Esophagus muscularis mucosa (tissue), 4 donors: ENCODE results near the gene TRIM54. TPM values are rescaled to one million over a fixed set of nuclear protein-coding genes. Genes with fewer than 3 reads are reported as not detected.

Source experiments
- DNase-seq: peaks from one replicate; pipeline ENCODE4 v3.0.0-alpha.2; 2017; ENCODE audit errors: extremely low spot score
- H3K27ac ChIP-seq, 4 donors: fragments of 200-600 bp; sonication (generic); replicated peaks in 1 of 4; 1 replicate in 3 of 4; 2 replicates in 1 of 4; pipeline ENCODE4 v1.5.1; 2016 to 2019; ENCODE audit warnings: mild to moderate bottlenecking in 1 of 4
- H3K27me3 ChIP-seq, 4 donors: fragments of 200-600 bp; sonication (generic); one replicate each; pipeline versions ENCODE4 v1.5.1 to v1.6.0; 2016 to 2019
- H3K36me3 ChIP-seq, 4 donors: fragments of 200-600 bp; sonication (generic); one replicate each; pipeline ENCODE4 v1.5.1; 2016 to 2019
- H3K4me1 ChIP-seq, 4 donors: fragments of 200-600 bp; sonication (generic); one replicate each; pipeline ENCODE4 v1.5.1; 2016 to 2019
- H3K4me3 ChIP-seq, 4 donors: fragments of 200-600 bp; sonication (generic); 1 replicate in 2 of 4; 2 replicates in 2 of 4; pipeline ENCODE4 v1.5.1; 2016 to 2019; ENCODE audit warnings: mild to moderate bottlenecking in 4 of 4, moderate library complexity in 1 of 4
- H3K9me3 ChIP-seq, 4 donors: fragments of 200-600 bp; sonication (generic); 1 replicate in 3 of 4; 2 replicates in 1 of 4; pipeline ENCODE4 v1.5.1; 2016 to 2019
- EP300 ChIP-seq: sonication (generic); formaldehyde crosslinking; IDR thresholded peaks from one replicate; pipeline ENCODE4 v1.6.1; 2017; ENCODE audit warnings: antibody characterized with exemption
- POLR2A ChIP-seq: fragments of 450-650 bp; IDR thresholded peaks from one replicate; pipeline ENCODE4 v1.6.1; 2017; ENCODE audit warnings: antibody characterized with exemption, moderate library complexity, mild to moderate bottlenecking, low read depth
- POLR2AphosphoS5 ChIP-seq, 2 donors: sonication (generic); formaldehyde crosslinking; IDR thresholded peaks; one replicate each; pipeline ENCODE4 v1.6.1; 2017; ENCODE audit warnings: antibody characterized with exemption in 2 of 2
- WGBS: methylation state at CpG from one replicate; pipeline ENCODE4 v1.1.5; 2018; 5-methylcytosine and 5-hydroxymethylcytosine counted together
- intact Hi-C: fragments of 100-400 bp; cut with DNase I; formaldehyde crosslinking; loops from one replicate; pipeline ENCODE4 v1.15.1; 2023
- total RNA-seq, 4 donors: library from RNA; depleted of rRNA; stranded (reverse); fragments of >200 nt; gene quantifications; one replicate each; pipeline versions ENCODE4 v1.1.0 to v1.2.1, GENCODE V29; 2016
- TF ChIP-seq, protein P1 (sequence below), 3 experiments: fragments of 200-600 bp in 2 of 3; fragments of 450-650 bp in 1 of 3; sonication (generic) in 2 of 3; IDR thresholded peaks; one replicate each; pipeline ENCODE4 v1.5.1; 2017 to 2019; ENCODE audit warnings: antibody characterized with exemption in 3 of 3, mild to moderate bottlenecking in 2 of 3, moderate library complexity in 1 of 3

Gene TRIM54
- total RNA-seq, 4 donors from 2014 or later, result 0.32 TPM; not detected in 3

DNA sequence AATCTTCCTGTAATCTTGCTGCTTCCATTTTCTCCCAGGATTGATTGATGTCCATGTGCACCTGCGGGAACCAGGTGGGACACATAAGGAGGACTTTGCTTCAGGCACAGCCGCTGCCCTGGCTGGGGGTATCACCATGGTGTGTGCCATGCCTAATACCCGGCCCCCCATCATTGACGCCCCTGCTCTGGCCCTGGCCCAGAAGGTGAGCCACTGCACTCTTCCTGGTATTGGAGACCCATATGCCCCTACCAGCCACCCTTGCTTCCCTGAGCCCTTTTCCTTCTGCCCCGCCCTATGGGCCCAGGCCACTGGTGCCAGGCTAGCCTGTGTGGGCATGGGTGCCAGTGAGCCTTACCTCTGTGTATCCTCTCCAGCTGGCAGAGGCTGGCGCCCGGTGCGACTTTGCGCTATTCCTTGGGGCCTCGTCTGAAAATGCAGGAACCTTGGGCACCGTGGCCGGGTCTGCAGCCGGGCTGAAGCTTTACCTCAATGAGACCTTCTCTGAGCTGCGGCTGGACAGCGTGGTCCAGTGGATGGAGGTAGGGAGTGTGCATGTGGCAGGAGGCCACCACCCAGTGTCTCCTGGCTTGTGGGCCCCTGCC is 44.8 kb upstream of the TRIM54 start:
- no peaks in the 10 kb centered on the region for H3K9me3 ChIP-seq
- no peaks in the 10 kb centered on the region for H3K4me1 ChIP-seq
- DNase-seq, result no peak
- peaks cover 90 to 100% (median 100%) of the 10 kb centered on the region in 4 donors for H3K36me3 ChIP-seq
- TF ChIP-seq EP300 (no peak), POLR2A (no peak), POLR2AphosphoS5 (IDR thresholded peaks at IDR 0.05) (no peak)
- TF ChIP-seq, protein P1, sequence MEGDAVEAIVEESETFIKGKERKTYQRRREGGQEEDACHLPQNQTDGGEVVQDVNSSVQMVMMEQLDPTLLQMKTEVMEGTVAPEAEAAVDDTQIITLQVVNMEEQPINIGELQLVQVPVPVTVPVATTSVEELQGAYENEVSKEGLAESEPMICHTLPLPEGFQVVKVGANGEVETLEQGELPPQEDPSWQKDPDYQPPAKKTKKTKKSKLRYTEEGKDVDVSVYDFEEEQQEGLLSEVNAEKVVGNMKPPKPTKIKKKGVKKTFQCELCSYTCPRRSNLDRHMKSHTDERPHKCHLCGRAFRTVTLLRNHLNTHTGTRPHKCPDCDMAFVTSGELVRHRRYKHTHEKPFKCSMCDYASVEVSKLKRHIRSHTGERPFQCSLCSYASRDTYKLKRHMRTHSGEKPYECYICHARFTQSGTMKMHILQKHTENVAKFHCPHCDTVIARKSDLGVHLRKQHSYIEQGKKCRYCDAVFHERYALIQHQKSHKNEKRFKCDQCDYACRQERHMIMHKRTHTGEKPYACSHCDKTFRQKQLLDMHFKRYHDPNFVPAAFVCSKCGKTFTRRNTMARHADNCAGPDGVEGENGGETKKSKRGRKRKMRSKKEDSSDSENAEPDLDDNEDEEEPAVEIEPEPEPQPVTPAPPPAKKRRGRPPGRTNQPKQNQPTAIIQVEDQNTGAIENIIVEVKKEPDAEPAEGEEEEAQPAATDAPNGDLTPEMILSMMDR (IDR thresholded peaks at IDR 0.05), result no peak
- no peaks in the 10 kb centered on the region for H3K27me3 ChIP-seq
- WGBS, result 90% methylated on average over 11 of the region's 15 CpGs
- no peak overlapping the region for H3K4me3 ChIP-seq
- intact Hi-C loops, result no loop called here
- no peak overlapping the region for H3K27ac ChIP-seq

DNA sequence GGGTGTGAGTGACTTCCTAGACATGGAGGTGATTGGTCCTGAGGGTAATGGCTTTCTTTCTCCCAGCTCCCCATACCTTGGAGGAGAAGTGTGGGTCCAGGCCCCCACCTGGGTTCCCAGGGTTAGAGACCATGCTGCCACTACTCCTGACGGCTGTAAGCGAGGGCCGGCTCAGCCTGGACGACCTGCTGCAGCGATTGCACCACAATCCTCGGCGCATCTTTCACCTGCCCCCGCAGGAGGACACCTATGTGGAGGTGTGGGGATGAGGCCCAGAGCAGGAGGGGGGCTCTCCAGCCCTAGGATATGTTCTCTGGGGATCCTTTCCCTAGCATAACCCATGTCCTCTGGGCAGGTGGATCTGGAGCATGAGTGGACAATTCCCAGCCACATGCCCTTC is 43.3 kb upstream of the TRIM54 start:
- H3K4me3 ChIP-seq, result no peak overlapping the region
- DNase-seq, result no peak
- H3K27me3 ChIP-seq, result no peaks in the 10 kb centered on the region
- intact Hi-C loops, result no loop called here
- 96% methylated on average over 8 of the region's 8 CpGs for WGBS
- H3K27ac ChIP-seq, result no peak overlapping the region
- peaks cover 0 to 4% (median 0%) of the 10 kb centered on the region in 4 donors for H3K4me1 ChIP-seq
- no peaks in the 10 kb centered on the region for H3K9me3 ChIP-seq
- TF ChIP-seq POLR2A (no peak), EP300 (no peak), POLR2AphosphoS5 (IDR thresholded peaks at IDR 0.05) (no peak)
- TF ChIP-seq, protein P1 (IDR thresholded peaks at IDR 0.05), result no peak
- peaks cover 81 to 100% (median 100%) of the 10 kb centered on the region in 4 donors for H3K36me3 ChIP-seq

DNA sequence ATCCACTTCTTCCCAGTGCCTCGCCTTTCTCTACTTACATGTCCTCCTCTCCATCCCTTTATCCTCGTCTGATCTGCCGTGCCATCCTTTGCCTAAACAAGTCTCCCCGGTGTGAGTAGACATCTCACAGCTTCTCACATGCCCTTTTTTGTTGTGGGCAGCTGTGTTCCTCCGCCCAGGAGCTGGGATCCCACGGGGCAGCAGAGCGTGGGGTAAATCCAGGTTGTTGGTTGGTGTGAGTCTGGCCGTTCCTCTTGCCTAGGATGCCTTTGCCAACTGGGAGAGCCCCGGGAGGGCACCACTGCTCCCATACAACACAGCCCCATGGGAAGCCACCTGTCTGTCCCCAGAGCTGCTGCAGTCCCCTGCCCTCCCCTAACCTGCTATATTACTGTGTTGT is 41.8 kb upstream of the TRIM54 start:
- DNase-seq, result no peak
- no peaks in the 10 kb centered on the region for H3K27me3 ChIP-seq
- H3K36me3 ChIP-seq, result peaks cover 71 to 94% (median 90%) of the 10 kb centered on the region in 4 donors
- H3K27ac ChIP-seq, result no peak overlapping the region
- H3K4me3 ChIP-seq, result no peak overlapping the region
- H3K4me1 ChIP-seq, result peaks cover 0 to 4% (median 0%) of the 10 kb centered on the region in 4 donors
- 89% methylated on average over 8 of the region's 9 CpGs for WGBS
- H3K9me3 ChIP-seq, result no peaks in the 10 kb centered on the region
- TF ChIP-seq EP300 (no peak), POLR2A (no peak), POLR2AphosphoS5 (IDR thresholded peaks at IDR 0.05) (no peak)
- TF ChIP-seq, protein P1 (IDR thresholded peaks at IDR 0.05), result no peak
- intact Hi-C loops, result no loop called here

DNA sequence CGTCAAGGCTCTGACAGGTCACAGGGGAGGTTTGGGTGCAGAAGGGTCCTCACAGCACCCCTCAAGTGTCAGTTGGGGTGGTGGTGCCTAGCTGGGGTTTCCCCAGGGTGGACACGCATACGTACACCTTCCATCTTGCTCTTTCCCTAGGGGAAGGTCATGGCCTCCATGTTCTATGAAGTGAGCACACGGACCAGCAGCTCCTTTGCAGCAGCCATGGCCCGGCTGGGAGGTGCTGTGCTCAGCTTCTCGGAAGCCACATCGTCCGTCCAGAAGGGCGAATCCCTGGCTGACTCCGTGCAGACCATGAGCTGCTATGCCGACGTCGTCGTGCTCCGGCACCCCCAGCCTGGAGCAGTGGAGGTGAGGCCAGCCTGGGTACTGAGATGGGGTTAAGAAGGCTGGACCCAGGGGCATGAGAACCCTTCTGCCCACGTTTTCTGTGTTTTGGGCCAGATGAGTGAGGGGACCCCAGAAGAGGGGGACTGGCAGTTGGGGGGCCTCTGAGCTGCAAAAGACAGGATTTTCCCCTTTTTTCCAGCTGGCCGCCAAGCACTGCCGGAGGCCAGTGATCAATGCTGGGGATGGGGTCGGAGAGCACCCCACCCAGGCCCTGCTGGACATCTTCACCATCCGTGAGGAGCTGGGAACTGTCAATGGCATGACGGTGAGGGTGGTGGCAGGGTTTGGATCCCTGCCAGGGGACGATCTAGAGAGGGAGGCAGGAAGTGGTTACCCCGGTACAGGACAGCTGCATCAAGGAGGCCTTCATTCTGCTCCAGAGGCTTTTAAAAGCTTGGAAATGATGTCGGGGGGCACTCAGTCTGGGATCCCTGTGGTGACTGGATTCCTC is 40.2 kb upstream of the TRIM54 start:
- DNase-seq, result no peak
- Histone ChIP-seq H3K4me1 (peaks cover 0 to 4% (median 0%) of the 10 kb centered on the region in 4 donors), H3K4me3 (no peak overlapping the region), H3K9me3 (no peaks in the 10 kb centered on the region), H3K27ac (no peak overlapping the region), H3K36me3 (peaks cover 58 to 78% (median 74%) of the 10 kb centered on the region in 4 donors), H3K27me3 (no peaks in the 10 kb centered on the region)
- 81% methylated on average over 19 of the region's 24 CpGs for WGBS
- intact Hi-C loops, result no loop called here
- TF ChIP-seq EP300 (no peak), POLR2A (no peak)
- TF ChIP-seq, protein P1 (IDR thresholded peaks at IDR 0.05), result no peak
